Mesendoderm (in vitro differentiated cells): ENCODE data around the gene SLC25A10.

ENCODE experiments used
- DNase-seq: peaks from one replicate; pipeline ENCODE4 v3.0.0; 2013
- H2AK5ac ChIP-seq: 2 replicates; pipeline ENCODE4 v1.6.1; 2013; ENCODE audit warnings: low read length, inconsistent platforms
- H2BK120ac ChIP-seq: 2 replicates; pipeline ENCODE4 v1.6.1; 2013; ENCODE audit warnings: low read depth, mild to moderate bottlenecking, low read length, moderate library complexity, mixed read lengths
- H2BK15ac ChIP-seq: replicated peaks from 2 replicates; pipeline ENCODE4 v1.6.1; 2013; ENCODE audit warnings: low read depth, mild to moderate bottlenecking, moderate library complexity
- H2BK5ac ChIP-seq: 2 replicates; pipeline ENCODE4 v1.6.1; 2013; ENCODE audit warnings: low read length, inconsistent platforms
- H3K18ac ChIP-seq: 2 replicates; pipeline ENCODE4 v1.6.1; 2013; ENCODE audit warnings: mild to moderate bottlenecking, low read length, mixed read lengths
- H3K23ac ChIP-seq: one replicate; pipeline ENCODE4 v1.6.1; 2013; ENCODE audit warnings: low read length
- H3K27ac ChIP-seq: 2 replicates; pipeline ENCODE4 v1.5.1; 2013; ENCODE audit warnings: low read depth, mild to moderate bottlenecking, inconsistent platforms, low read length, moderate library complexity
- H3K27me3 ChIP-seq: 2 replicates; pipeline ENCODE4 v1.6.1; 2013; ENCODE audit warnings: low read length, control low read depth, mild to moderate bottlenecking, inconsistent platforms; ENCODE audit not compliant: insufficient read depth, poor library complexity
- H3K36me3 ChIP-seq: 2 replicates; pipeline ENCODE4 v1.6.1; 2013; ENCODE audit warnings: low read length, inconsistent platforms; ENCODE audit not compliant: control insufficient read depth, insufficient read depth
- H3K4ac ChIP-seq: one replicate; pipeline ENCODE4 v1.6.1; 2013; ENCODE audit warnings: low read depth, mild to moderate bottlenecking, low read length, moderate library complexity
- H3K4me1 ChIP-seq: 2 replicates; pipeline ENCODE4 v1.6.1; 2013; ENCODE audit warnings: low read depth, low read length, inconsistent platforms; ENCODE audit not compliant: control insufficient read depth
- H3K4me2 ChIP-seq: 2 replicates; pipeline ENCODE4 v1.6.1; 2013; ENCODE audit warnings: low read length
- H3K4me3 ChIP-seq: 2 replicates; pipeline ENCODE4 v1.5.1; 2013; ENCODE audit warnings: mild to moderate bottlenecking, low read length
- H3K56ac ChIP-seq: one replicate; pipeline ENCODE4 v1.6.1; 2013; ENCODE audit warnings: low read length
- H3K79me1 ChIP-seq: 2 replicates; pipeline ENCODE4 v1.6.1; 2013; ENCODE audit warnings: low read length, inconsistent platforms
- H3K79me2 ChIP-seq: 2 replicates; pipeline ENCODE4 v1.6.1; 2013; ENCODE audit warnings: mild to moderate bottlenecking, low read length; ENCODE audit not compliant: control insufficient read depth, insufficient read depth
- H3K9ac ChIP-seq: 2 replicates; pipeline ENCODE4 v1.6.1; 2013; ENCODE audit warnings: low read length, inconsistent platforms
- H4K5ac ChIP-seq: one replicate; pipeline ENCODE4 v1.6.1; 2013; ENCODE audit warnings: low read length
- H4K8ac ChIP-seq: one replicate; pipeline ENCODE4 v1.6.1; 2013; ENCODE audit warnings: low read depth, mild to moderate bottlenecking, control low read depth, low read length, moderate library complexity
- WGBS: extraction: QIAGEN DNeasy Blood & Tissue Kit; methylation state at CpG from one replicate; pipeline ENCODE4 v1.1.7; 2013; ENCODE audit warnings: low lambda C conversion rate, missing lambda C conversion rate; ENCODE audit not compliant: insufficient coverage; ENCODE audit errors: extremely low coverage; 5-methylcytosine and 5-hydroxymethylcytosine counted together

SLC25A10 gene

DNA sequence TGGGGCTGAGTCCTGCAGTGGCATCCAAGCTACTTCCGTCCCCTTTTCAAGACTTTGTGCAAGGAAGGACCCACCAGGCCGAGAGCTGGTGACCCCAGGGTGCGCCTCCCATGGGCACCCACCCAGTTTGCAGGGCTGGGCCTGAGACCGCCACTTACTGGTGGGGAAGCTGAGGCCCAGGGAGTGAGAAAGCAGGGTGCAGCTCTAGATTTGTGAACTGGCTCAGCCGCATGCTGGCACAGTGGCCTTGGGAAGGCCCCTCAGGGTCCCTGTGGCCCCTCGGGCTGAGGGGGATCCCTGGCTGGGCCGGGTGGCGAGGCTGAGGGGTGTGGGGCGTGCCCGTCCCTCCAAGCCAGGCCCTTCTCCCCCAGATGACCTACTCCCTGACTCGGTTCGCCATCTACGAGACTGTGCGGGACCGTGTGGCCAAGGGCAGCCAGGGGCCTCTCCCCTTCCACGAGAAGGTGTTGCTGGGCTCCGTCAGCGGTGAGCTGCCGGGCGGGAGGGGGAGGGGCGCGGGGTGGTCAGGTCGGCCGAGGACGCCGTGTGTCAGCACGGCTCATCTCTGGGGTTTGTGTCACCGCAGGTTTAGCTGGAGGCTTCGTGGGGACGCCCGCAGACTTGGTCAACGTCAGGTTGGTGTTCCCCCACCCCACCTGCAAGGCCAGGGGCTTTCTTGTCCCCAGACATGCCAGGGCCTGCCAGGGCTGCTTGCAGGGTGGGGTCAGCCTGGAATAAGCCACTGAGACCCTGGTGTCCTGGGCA is 3.2 kb downstream of the SLC25A10 start:
- H3K79me2 ChIP-seq = no peaks in the 10 kb centered on the region
- no peak overlapping the region for H2BK5ac ChIP-seq
- H2BK15ac ChIP-seq = no peak overlapping the region
- no peak overlapping the region for H3K56ac ChIP-seq
- H3K4me3 ChIP-seq = no peak overlapping the region
- H2BK120ac ChIP-seq = no peak overlapping the region
- no peak overlapping the region for H3K4ac ChIP-seq
- WGBS = no CpG with 5 or more reads among the region's 32 CpGs
- no peak overlapping the region for H4K5ac ChIP-seq
- H4K8ac ChIP-seq = no peak overlapping the region
- no peak overlapping the region for H3K4me2 ChIP-seq
- no peaks in the 10 kb centered on the region for H3K27me3 ChIP-seq
- H3K4me1 ChIP-seq = peaks cover 6% of the 10 kb centered on the region
- H3K27ac ChIP-seq = no peak overlapping the region
- no peak overlapping the region for H3K18ac ChIP-seq
- no peaks in the 10 kb centered on the region for H3K36me3 ChIP-seq
- H3K9ac ChIP-seq = no peak overlapping the region
- H3K23ac ChIP-seq = no peak overlapping the region
- no peak overlapping the region for H2AK5ac ChIP-seq
- DNase-seq = no peak
- peaks cover 3% of the 10 kb centered on the region for H3K79me1 ChIP-seq

DNA sequence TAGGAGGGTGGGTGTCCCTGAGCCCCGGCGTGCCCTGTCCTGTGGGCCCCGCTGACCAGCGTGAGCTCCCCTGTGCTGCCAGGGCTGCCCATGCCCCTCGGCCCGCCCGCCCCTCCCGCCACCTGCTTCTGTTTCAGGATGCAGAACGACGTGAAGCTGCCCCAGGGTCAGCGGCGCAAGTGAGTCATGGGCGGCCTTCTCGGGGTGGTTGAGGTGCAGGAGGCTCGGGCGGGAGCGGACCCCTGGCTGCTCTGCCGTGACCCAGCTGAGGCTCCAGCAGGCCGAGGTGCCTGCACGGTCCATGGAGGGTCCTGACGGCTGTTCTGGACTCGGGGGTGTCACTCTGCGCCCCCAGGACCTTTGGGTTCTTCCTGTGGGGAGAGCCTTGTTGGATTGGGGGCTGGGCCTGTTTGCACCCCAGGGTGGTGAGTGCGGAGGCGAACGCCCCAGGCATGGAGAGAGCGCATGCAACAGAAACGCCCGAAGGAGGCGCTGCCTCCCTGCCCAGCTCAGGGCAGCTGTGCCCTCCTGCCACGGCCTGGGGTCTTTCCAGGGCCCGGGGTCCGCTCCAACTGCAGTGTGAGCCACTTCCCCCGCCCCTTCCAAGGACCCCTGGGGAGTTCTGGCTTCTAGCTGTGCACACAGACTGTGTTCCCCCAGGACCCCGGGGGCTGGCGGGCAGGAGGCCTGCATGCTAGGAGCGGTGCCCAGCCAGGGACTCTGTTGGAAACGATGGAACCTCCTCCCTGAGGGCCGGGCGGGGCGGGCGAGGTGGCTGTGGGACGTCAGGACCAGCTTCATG is 4.0 kb downstream of the SLC25A10 start:
- Histone ChIP-seq H3K79me2 (no peaks in the 10 kb centered on the region), H3K4me3 (no peak overlapping the region), H4K8ac (no peak overlapping the region), H4K5ac (no peak overlapping the region), H3K4ac (no peak overlapping the region), H3K27me3 (no peaks in the 10 kb centered on the region), H3K23ac (no peak overlapping the region), H3K18ac (no peak overlapping the region), H3K4me1 (peaks cover 2% of the 10 kb centered on the region), H3K4me2 (no peak overlapping the region), H2BK120ac (no peak overlapping the region), H2AK5ac (no peak overlapping the region), H3K9ac (no peak overlapping the region), H3K27ac (no peak overlapping the region), H3K36me3 (no peaks in the 10 kb centered on the region), H2BK15ac (no peak overlapping the region), H2BK5ac (no peak overlapping the region), H3K79me1 (peaks cover 3% of the 10 kb centered on the region), H3K56ac (no peak overlapping the region)
- no CpG with 5 or more reads among the region's 43 CpGs for WGBS
- no peak for DNase-seq

DNA sequence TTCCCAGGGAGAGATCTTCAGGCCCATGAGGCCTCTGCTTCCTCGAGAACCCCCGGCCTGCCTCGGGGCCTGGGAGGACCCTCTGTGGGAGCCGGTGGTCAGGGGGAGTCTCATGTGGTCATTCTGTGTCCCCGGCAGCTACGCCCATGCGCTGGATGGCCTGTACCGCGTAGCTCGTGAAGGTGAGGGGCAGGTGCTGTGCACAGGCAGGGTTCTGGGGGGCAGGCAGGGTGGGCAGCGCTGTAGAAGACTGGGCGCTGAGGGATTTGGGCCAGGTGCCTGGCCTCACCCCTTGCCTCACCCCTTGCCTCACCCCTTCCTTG is 4.6 kb downstream of the SLC25A10 start:
- Histone ChIP-seq H2BK15ac (no peak overlapping the region), H3K27me3 (no peaks in the 10 kb centered on the region), H3K4me1 (peaks cover 2% of the 10 kb centered on the region), H3K18ac (no peak overlapping the region), H2BK120ac (no peak overlapping the region), H2AK5ac (no peak overlapping the region), H3K79me1 (peaks cover 3% of the 10 kb centered on the region), H3K4ac (no peak overlapping the region), H3K9ac (no peak overlapping the region), H3K4me3 (no peak overlapping the region), H3K4me2 (no peak overlapping the region), H4K5ac (no peak overlapping the region), H3K36me3 (no peaks in the 10 kb centered on the region), H3K56ac (no peak overlapping the region), H3K79me2 (no peaks in the 10 kb centered on the region), H3K27ac (no peak overlapping the region), H4K8ac (no peak overlapping the region), H3K23ac (no peak overlapping the region), H2BK5ac (no peak overlapping the region)
- WGBS = no CpG with 5 or more reads among the region's 12 CpGs
- no peak for DNase-seq

DNA sequence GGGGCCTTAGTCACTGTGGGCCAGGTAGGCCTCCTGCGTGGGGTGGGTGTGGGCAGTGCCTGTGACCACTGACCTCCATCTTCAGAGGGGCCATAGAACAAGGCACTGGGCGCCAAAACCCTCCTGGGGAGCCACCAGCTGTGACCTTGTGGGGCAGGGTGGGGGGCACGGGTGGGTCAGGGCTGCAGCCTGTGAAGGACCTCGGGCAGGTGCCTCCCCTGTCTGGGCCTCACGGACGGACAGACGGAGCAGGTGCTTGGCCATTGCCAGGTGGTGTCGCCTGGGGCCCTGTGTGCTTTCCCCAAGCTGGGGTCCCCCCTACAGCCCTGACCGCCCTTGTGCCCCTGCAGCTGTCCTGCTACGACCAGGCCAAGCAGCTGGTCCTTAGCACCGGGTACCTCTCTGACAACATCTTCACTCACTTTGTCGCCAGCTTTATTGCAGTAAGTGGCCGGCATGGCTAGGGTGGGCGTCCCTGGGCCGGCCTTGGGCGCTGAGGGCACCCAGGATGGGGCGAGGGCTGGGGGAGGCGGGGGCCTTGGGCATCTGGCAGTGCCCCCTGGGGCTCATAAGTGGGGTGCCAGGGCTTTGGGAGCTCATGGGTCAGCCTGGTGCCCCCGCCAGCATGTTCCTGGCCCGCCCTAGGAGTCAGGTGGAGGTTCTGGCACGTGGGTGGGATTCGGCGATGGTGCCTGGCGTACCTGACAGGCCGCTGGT is 5.1 kb downstream of the SLC25A10 start:
- no CpG with 5 or more reads among the region's 25 CpGs for WGBS
- no peak overlapping the region for H4K5ac ChIP-seq
- no peak overlapping the region for H3K27ac ChIP-seq
- H3K36me3 ChIP-seq = no peaks in the 10 kb centered on the region
- no peak overlapping the region for H2BK120ac ChIP-seq
- peaks cover 3% of the 10 kb centered on the region for H3K79me1 ChIP-seq
- H3K56ac ChIP-seq = no peak overlapping the region
- H3K4me2 ChIP-seq = no peak overlapping the region
- no peak overlapping the region for H2AK5ac ChIP-seq
- no peak overlapping the region for H3K4me3 ChIP-seq
- no peak overlapping the region for H3K18ac ChIP-seq
- no peak overlapping the region for H3K23ac ChIP-seq
- no peak overlapping the region for H3K9ac ChIP-seq
- peaks cover 2% of the 10 kb centered on the region for H3K4me1 ChIP-seq
- H2BK5ac ChIP-seq = no peak overlapping the region
- H3K79me2 ChIP-seq = no peaks in the 10 kb centered on the region
- H3K27me3 ChIP-seq = no peaks in the 10 kb centered on the region
- no peak overlapping the region for H4K8ac ChIP-seq
- no peak overlapping the region for H2BK15ac ChIP-seq
- no peak for DNase-seq
- H3K4ac ChIP-seq = no peak overlapping the region

DNA sequence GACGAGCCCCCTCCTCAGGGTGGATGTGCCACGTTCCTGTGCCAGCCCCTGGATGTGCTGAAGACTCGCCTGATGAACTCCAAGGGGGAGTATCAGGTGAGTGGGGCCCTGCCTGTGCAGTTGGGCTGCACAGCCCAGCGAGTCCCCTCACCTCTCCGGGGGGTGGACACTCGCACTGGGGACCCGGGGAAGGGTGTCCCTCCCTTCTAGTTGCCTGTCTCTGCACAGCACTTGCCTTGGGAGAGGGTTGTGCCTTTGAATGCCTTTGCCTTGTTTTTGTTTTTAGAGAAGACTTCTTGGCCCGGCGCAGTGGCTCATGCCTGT is 5.6 kb downstream of the SLC25A10 start:
- Histone ChIP-seq H2AK5ac (no peak overlapping the region), H3K4me3 (no peak overlapping the region), H3K36me3 (no peaks in the 10 kb centered on the region), H2BK5ac (no peak overlapping the region), H2BK15ac (no peak overlapping the region), H3K79me1 (peaks cover 2% of the 10 kb centered on the region), H3K79me2 (no peaks in the 10 kb centered on the region), H3K4ac (no peak overlapping the region), H3K27ac (no peak overlapping the region), H2BK120ac (no peak overlapping the region), H3K4me2 (no peak overlapping the region), H3K23ac (no peak overlapping the region), H3K18ac (no peak overlapping the region), H3K56ac (no peak overlapping the region), H3K4me1 (peaks cover 2% of the 10 kb centered on the region), H4K8ac (no peak overlapping the region), H4K5ac (no peak overlapping the region), H3K9ac (no peak overlapping the region), H3K27me3 (no peaks in the 10 kb centered on the region)
- DNase-seq = no peak
- no CpG with 5 or more reads among the region's 9 CpGs for WGBS
